ENCODE data around the gene TXNRD1.

The TXNRD1 gene

DNA sequence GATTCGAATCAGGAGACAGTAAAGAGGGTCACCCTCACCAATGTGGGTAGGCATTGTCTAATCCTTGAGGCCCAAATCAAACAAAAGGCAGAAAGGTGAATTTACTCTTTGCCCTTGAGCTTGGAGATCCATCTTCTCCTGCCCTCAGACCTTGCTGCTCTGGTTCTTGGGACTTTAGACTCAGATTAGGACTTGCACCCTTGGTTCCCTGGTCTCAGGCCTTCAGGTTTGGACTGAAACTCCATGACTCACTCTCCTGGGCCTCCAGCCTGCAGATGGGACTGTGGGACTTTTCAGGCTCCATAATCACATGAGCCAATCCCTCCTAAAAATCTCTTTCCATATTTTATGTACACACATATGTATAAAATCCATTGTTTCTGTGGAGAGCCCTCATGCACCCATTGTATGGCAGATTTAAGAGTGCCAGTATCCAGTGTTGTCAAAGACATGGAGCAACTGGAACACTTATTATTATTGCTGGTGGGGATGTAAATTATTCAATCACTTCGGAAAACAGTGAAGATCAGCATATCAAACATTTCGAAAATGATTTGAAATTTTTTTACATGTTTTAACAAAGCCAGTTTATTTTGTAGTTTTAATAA lies 136.6 kb downstream of the TXNRD1 start:
- DNase-seq = peak; percentile 18

DNA sequence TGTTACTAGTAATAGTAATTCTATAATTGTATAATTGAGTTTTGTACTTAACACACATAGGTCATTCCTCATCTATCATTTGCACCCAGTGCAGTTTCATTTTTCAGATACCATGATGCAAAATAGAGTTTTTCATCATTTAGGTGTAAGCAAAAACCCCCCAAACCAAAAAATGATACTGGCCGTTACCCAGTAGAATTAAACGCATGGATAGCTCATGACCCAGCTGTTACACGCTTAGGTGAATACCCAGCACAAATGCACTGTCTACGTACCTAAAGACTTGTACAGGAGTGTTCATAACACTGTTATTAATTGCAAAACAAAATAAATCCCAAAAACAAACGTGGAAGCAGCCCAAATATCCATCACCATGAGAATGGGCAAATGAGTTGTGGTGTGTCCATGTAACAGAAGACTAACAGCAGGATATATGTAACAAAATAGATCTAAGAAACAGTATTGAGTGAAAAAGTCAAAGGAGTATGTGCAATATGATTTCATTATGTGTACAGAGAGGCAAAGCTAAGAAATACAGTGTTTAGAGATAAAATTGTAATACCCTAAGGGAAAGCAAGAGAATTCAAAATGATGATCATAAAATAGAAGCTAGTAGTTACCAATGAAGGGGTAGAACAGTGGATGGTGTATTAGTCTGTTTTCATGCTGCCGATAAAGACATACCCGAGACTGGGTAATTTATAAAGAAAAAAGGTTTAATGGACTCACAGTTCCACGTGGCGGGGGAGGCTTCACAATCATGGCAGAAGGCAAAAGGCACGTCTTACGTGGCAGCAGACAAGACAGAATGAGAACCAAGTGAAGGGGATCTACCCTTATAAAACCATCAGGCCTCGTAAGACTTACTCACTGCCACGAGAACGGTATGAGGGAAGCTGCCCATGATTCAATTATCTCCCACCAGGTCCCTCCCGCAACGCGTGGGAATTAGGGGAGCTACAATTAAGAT lies 137.7 kb downstream of the TXNRD1 start:
- DNase-seq = no peak

DNA sequence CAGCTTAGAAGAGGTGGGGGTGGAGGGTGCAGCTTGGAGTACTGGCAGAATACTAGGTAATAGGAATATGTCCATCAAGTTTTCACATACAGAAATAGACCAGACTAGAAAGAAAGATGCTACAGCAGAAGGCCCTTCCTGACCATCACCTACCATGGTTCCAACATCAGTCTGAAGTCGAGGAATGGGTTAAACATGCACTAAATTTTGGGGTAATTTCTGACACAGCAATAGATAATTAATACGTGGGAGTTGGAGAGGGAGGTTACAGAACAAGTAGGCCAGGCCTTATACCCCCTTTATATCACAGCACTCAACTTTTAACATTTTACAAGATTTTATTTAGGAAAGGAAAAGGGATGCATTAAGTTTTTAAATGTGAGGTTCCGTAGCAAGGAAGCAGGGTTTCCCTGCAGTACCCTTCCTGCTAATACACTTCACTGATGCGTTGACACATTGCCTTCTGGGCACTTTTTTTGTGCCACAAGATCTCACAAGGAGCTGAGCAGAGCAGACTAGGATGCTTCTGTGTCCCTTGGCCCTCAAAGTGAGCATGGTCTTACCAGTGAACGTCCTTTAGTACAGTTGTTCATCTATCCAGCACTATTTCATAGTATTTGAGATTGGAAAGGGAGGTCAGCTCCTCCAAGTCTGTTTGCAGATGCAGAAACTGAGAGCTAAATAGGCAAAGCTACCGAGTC lies 138.7 kb downstream of the TXNRD1 start:
- no peak for DNase-seq

DNA sequence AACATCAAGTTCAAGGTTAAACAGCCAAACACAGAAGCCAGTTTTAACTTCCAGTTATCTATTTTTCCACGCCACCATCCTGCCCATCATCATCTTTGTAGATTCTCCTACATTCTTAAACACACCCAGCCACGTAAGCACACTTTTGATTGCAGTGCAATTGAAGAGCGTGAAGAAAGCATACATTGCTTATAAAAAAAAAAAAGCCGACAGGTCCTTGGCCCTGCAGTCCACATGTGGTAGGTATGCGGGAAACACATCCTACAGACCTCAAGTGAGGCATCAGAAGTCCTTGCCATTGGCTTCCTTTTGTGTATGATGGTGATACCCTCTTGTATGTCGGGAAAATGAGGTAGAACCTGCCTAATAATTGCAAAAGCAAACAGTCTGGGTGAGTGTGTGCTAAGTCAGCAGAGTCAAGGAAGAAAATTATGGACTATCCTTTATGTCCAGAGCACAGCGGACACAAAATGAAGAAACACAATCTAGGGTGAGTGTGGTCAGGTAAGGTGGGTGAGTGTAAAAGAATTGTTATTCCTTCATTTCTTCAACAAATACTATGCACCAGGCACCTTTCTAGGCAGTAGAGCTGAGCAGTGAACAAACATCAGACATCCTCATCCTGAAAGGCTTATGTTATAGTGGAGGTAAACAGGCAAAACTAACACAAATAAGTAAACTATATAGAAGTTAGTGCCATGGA lies 139.4 kb downstream of the TXNRD1 start:
- DNase-seq = no peak

DNA sequence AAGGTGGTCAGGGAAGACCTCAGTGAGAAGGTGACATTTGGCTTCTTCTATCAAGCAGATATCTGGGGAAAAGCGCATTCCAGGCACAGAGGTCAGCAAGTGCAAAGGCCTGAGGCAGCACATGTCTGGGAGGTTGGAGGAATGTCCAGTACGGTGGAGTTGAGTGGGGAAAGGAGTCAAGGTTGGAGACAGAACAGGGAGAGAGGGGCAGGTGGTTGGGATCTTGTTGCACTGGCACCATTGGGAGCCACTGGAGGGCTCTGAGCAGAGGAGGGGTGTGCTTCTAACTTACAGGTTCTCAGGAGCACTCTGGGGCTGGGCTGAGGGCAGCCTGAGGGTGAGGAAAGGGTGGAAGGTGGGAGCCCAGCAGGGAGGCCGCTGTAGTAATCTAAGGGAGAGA lies 140.1 kb downstream of the TXNRD1 start:
- DNase-seq = no peak

DNA sequence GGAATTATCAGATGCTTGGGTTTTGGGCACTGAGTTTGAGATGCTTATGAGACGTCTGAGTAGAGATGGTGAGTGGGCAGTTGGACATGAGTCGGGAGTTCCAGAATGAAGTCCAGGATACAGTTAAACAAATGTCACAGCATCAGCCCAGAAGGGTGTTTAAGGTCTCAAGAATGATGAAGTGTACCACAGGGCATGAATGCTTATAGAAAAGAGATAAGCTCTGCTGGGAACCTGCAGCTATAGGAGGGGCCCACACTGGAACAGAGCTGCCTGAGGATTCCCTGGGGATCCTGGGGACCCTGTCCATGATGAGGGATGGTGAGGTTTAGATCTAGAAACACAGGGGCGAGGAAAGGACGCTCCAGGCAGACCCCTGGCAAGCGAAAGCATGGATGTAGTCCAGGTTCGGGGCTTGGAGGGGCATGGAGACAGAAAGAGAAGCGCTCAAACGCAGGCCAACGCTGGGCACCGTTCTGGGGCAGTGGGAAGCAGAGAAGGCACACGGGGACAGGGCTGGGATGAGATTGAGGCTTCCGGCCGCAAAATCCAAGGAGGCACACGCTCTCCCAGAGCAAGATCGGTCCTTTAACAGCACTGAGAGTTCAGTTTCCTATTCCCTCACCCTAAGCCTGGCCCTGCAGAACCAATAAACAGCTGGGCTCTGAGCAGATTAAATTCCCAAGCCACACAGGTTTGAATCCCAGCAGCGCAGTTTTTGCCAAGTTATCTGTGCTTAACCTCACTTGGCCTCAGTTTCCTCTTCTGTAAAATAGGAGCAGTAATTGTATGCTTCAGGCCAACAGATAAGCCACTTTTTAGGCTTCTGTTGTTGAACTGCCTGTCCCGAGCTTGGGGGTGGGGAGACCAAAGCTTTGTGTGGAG lies 140.9 kb downstream of the TXNRD1 start:
- no peak for DNase-seq

DNA sequence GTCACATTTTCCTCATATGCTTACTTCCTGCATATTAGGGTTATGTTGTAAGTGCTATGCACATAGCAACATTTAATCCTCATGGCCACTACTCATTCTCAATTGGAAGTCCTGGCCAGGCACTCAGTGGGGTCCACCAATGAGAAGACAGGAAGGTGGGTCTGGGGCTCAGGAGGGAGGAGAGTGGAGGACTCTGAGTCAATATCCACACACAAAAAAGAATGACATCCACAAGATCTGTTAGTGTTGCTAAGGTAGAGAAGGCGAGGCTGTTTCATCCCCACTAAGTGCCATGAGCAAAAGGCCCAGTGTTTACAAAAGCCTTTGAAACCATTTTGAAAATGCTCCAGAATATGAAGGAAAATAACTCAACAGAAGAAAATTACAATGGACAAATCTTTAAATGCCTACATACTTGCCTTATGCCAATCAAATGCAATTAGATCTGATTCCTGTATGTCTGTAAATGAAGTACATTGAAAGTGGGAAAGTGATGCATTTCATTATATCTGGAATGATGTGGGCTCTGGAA lies 141.9 kb downstream of the TXNRD1 start:
- no peak for DNase-seq

DNA sequence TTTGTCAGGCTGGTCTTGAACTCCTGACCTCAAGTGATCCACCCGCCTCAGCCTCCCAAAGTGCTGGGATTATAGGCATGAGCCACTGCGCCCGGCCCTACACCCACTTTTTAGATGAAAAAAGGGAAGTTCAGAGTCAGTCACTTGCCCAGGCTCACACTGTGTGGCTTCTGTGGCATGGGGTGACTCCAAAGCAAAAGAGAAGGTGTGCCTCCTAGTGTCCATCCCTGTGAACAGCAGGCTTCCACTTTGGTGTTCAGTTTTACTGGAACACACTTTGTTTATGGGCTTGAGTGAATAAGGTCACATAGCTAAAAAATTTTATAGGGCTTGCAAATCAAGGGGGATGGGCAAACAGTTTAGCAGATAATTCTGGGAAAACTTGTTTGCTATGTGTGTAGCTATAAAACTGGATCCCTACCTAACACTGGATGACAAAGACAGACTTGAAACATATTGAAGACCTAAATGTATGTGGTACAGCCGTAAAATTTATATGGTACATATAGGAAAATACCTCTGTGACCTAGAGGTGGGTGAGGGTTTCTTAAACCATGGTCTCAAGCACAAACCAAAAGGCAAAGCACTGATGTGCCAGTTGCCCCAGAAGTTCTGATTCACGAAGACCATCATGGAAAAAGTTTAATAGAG lies 142.9 kb downstream of the TXNRD1 start:
- peak; percentile 49 for DNase-seq

DNA sequence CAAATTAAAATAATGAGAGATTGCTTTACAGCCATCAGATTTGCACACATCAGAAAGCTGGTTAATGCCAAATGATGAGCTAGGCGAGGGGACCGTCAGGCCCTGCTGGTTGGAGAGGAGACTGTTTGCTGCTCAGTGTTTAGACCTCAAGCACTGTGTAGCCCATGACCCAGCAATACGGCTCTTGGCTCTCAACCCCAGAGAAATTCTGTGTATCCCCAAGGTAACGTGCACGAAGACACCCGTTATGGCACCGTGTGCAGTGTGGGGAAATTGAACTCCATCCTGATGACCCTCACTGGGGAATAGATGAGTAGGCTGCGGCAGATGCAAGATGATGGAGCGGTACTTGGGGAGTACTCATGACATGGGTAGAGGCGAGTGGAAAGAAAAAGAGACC lies 143.6 kb downstream of the TXNRD1 start:
- DNase-seq = no peak

DNA sequence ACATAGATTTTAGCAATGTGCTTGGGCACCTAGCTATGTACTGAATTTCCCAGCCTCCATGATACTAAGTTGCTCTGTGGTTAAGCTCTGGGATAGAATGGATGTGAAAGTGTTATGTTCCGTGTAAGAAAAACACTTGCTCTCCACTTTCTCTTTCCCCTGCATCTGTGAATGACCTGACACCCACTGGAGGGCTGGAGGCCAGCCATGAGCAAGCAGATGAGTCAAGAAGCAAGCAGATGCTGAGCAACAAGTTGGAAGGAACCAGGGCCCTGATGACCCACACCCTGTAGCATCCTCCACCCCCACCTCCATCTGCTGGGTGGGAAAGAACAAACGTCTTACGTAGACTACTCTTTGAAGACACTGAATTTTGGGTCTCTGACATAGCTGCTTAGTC lies 144.6 kb downstream of the TXNRD1 start:
- DNase-seq = no peak

DNA sequence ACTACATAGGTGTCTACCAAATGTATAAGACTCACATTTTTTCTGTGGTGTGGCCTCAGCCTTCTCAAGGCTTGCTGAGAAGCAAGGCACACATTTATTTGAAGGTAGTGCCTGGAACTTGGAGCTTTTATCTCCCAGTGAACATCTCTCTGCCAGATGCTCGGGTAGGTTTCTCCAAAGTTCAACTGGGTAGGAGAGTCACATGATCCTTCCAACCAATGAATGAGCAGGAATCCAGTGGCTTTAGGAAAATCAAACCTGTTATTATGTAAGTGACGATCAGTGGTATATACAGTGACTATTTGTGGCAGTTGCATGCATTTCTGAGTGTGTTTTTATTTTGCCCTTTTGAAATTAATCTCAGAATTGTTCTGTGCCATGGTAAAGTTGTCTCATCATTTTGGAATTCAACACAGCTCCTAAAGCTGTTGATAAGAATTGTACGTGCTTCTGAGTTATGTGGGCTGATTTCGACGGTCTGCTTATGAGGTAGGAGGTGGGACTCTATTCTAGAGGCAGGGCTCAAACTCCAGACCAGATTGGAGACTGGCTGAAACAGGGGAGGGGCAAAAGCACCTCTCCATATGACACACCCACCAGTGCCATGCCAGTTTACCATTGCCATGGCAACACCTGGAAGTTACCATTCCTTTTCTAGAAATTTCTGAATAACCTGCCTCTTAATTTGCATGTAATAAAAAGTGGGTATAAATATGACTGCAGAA lies 145.6 kb downstream of the TXNRD1 start:
- DNase-seq = no peak

DNA sequence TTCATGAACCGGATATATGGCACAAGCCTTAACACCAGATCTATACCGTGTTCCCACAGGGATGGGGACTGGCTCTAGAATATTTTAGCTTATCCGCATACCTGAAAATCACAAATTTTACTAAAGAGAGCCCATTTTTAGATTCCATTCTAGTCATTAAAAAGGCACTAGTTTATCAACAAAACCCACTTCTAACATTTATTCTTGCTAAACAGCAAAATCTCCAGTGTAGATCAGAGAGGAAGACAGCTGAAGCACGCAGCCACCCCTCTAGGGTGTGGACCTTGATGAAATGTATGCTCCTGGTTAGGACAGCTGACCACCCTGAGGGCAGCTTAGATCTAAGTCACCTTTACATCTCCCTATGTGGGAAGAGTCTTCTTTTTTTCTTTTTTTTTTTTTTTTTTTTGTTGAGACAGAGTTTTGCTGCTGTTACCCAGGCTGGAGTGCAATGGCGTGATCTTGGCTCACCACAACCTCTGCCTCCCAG lies 150.4 kb downstream of the TXNRD1 start:
- no peak for DNase-seq

DNA sequence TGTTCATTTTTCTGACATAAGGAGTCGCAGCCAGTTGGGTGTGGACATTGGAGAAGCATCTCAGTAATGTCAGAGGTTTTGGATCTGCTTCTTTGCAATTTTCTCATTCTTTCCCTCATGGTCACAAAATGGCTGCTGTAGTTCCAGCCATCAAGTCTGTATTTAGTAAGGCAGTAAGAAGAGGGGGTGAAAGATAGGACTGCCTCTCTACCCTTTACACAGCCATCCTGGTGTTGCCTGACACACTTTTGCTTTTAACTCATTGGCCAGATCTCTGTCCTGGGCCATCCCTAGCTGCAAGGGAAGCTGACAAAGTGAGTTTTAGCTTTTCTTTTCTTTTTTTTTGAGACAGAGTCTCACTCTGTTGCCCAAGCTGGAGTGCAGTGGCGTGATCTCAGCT lies 154.1 kb downstream of the TXNRD1 start:
- DNase-seq = no peak

DNA sequence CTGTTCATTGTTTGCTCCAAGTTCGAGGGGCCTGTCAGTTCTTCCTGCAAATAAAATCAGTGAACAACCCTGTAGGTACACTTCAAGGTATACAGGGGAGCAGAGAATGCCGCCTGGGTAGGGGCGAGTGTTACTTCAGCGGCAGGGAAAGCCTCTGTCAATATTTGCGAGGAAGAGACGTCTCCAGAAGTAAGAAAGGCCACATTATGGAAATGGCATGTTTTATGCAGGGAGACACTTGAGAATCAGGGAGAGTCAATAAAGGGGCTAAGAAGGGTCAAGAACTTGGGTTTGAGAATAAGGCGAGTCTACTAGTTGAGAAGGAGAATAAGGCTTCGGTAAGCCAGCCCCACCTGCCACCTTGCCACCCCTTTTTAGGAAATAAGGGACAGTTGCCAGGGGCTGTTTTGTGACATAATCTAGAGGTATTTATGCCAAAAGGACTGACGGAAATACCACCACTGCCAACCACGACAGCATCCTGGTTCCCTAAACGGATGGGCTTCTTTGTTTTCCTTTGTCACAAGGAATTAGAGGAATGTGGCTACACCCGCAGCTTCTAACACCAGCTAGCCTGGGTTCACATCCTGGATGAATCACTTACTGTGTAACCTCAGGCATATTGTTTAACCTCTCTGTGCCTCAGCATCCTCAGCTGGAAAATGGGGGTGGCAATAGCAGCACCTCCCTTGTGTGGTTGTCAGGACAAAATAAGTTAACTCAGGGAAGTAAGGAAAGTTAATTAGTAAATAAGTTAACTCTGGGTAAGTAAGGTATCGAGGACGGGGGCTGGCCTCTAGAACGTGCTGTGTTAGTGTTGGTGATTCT lies 155.7 kb downstream of the TXNRD1 start:
- peak; percentile 91 for DNase-seq

DNA sequence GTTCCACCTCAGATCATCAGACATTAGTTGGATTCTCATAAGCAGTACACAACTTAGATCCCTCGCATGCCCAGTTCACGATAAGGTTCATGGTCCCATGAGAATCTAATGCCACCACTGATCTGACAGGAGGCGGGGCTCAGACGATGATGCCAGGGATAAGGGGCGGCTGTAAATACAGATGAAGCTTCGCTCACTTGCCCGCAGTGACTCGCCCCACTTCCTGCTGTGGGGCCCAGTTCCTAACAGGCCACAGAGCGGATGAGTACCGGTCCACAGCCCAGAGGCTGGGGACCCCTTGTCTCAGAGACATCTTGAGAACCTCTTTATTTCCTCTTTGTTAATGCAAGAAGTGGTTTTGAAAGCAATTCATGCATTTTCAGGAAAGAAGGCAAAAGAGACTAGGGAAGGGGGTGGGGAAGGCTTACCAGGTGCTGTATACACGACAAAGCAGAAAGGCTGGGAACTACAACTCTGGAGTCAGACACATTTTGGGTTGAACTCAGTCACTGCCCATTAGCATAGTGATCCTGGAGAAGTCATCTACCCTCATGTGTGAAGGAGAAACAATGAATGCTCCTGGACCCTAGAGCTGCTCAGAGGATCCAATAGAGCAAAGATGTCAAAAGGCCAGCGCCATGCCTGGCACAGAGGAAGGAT lies 156.6 kb downstream of the TXNRD1 start:
- DNase-seq = no peak

DNA sequence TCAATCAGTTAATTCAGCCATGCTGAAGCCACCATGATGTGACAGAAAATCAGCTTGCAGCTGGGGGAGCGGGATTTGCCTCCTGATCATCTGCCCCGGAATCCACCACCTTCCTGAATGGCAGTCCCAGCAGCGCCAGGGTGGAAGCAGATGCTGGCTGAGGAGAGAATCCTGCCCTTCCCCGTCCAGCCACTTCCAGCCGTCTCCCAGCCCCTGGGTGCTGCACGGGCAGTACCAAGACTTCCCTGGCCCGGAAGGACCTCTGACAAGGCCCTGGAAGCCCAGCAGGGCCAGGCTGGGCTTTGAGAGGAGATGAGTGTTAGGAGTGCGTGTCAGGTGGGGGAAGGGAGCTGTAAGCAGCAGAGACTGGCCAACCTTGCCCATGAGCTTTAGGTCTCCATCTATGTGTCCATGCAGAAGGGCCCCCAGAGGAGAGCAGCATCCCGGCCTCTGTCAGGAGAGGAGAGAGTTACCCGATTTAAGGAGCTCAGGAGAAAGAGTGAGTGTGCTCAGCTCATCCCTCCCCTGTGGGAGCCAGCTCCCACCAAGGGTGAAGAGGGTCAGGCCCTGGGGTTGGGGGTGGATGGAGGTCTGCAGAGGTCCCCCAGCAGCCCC lies 157.2 kb downstream of the TXNRD1 start:
- no peak for DNase-seq

DNA sequence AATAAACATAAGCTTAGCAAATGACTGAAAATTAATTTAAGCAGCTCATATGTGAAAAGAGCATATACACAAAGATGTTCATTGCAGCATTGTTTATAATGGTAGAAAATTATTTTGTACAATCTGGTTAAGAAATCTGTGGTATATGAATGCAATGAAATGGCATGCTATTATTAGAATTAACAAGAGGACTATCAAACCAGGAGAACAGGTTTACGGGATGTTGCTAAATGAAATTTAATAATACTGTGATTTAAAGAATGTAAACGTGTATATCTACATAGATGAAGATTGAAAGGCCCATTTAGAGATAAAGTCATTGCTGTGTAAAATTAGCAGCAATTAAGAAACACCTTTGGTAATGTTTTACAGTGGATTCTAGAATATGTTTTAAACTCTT lies 158.5 kb downstream of the TXNRD1 start:
- DNase-seq = no peak

DNA sequence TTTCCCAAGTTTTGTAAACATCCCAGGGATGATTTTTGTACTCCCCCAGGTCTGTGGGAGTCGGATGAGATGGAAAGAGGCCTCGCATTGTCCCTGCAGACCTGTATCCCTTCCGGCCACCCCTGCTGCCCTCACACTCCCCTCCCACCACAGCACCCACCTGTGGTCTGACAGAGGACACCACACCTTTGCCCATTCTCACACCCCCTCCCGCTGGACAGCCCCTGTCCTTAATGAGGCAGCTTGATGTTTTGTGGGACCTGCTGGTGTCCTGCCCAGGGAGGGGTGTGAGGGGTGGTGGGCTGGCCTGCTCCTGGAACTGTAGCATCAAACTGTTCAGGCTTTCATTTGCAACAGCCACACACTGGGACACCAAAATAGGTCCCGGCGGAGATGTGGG lies 159.2 kb downstream of the TXNRD1 start:
- DNase-seq = no peak
